ENCODE results near the gene TPRG1. TPM values are rescaled to one million over a fixed set of nuclear protein-coding genes. Genes with fewer than 3 reads are reported as not detected.
A peak's percentile ranks its signal among the peaks of the same experiment; 100 is the strongest.

TPRG1 gene
- total RNA-seq, 4 donors from 2014 or later = 1.3 to 3.0 (median 2.5) TPM

DNA sequence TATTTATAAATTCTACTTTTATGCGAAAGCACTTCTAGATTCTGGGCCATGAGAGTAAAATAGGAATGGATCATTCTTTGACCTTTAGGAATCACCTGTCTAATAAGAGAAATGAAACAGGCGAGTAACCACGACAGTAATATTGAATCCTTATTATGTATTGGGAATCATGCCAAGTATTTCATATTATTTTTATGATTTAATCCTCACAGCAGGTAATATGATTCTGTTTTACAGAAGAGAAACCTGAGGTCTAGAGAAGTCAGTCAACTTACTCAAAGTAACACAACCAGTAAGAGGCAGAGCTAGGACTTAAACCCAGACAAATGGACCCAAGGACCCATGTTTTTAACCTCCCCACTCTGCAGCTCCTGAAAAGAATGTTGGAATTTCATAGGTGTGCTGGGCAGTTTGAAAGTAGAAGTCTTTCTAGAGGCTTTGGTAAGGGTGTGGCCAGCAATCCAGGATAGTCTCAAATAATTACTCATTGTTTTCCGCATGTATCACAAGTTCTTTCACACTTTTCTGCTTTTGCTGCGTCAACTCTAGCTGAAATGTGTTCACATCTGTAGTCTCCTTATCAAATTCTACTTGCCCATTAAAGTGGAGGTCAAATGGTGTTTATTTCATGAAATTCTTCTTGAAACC is 181.7 kb downstream of the TPRG1 start:
- Histone ChIP-seq H3K4me1 (peaks cover 0 to 10% (median 0%) of the 10 kb centered on the region in 3 donors), H3K9me3 (no peaks in the 10 kb centered on the region), H3K4me3 (no peak overlapping the region), H3K36me3 (no peaks in the 10 kb centered on the region), H3K27ac (no peak overlapping the region), H3K27me3 (no peaks in the 10 kb centered on the region)
- ATAC-seq = no peak
- WGBS, 2 donors (ENCODE audit: low coverage in 1 of 2) = 87 to 88% methylated on average over 5 of the region's 5 CpGs
- no peak for TF ChIP-seq POLR2AphosphoS5 (IDR thresholded peaks at IDR 0.05)
- TF ChIP-seq EP300 (IDR thresholded peaks at IDR 0.05) = no peak
- no peak for TF ChIP-seq POLR2A (IDR thresholded peaks at IDR 0.05)
- TF ChIP-seq, protein P1, sequence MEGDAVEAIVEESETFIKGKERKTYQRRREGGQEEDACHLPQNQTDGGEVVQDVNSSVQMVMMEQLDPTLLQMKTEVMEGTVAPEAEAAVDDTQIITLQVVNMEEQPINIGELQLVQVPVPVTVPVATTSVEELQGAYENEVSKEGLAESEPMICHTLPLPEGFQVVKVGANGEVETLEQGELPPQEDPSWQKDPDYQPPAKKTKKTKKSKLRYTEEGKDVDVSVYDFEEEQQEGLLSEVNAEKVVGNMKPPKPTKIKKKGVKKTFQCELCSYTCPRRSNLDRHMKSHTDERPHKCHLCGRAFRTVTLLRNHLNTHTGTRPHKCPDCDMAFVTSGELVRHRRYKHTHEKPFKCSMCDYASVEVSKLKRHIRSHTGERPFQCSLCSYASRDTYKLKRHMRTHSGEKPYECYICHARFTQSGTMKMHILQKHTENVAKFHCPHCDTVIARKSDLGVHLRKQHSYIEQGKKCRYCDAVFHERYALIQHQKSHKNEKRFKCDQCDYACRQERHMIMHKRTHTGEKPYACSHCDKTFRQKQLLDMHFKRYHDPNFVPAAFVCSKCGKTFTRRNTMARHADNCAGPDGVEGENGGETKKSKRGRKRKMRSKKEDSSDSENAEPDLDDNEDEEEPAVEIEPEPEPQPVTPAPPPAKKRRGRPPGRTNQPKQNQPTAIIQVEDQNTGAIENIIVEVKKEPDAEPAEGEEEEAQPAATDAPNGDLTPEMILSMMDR (IDR thresholded peaks at IDR 0.05) = no peak

- Histone ChIP-seq H3K36me3 (no peaks in the 10 kb centered on the region), H3K4me3 (no peak overlapping the region), H3K9me3 (no peaks in the 10 kb centered on the region), H3K27me3 (no peaks in the 10 kb centered on the region), H3K27ac (no peak overlapping the region), H3K4me1 (peaks cover 0 to 10% (median 0%) of the 10 kb centered on the region in 3 donors)
- WGBS, 2 donors (ENCODE audit: low coverage in 1 of 2) = 74 to 79% methylated on average over 3 to 6 of the region's 6 CpGs
- no peak for TF ChIP-seq EP300 (IDR thresholded peaks at IDR 0.05)
- no peak for TF ChIP-seq POLR2A (IDR thresholded peaks at IDR 0.05)
- no peak for TF ChIP-seq POLR2AphosphoS5 (IDR thresholded peaks at IDR 0.05)
- TF ChIP-seq, protein P1 (IDR thresholded peaks at IDR 0.05) = no peak
- no peak for ATAC-seq
These were observed 182.5 kb downstream of the TPRG1 start for GRCh38 chr3:189353988-189354889.

GRCh38 chr3:189355115-189355480 is 183.3 kb downstream of the TPRG1 start:
- H3K36me3 ChIP-seq = no peaks in the 10 kb centered on the region
- 82 to 85% methylated on average over 2 of the region's 2 CpGs for WGBS, 2 donors (ENCODE audit: low coverage in 1 of 2)
- no peaks in the 10 kb centered on the region for H3K9me3 ChIP-seq
- ATAC-seq = no peak
- TF ChIP-seq EP300 (IDR thresholded peaks at IDR 0.05) (no peak), POLR2AphosphoS5 (IDR thresholded peaks at IDR 0.05) (no peak), POLR2A (IDR thresholded peaks at IDR 0.05) (no peak)
- TF ChIP-seq, protein P1 (IDR thresholded peaks at IDR 0.05) = no peak
- no peak overlapping the region for H3K27ac ChIP-seq
- no peak overlapping the region for H3K4me3 ChIP-seq
- peaks cover 0 to 10% (median 0%) of the 10 kb centered on the region in 3 donors for H3K4me1 ChIP-seq
- H3K27me3 ChIP-seq = no peaks in the 10 kb centered on the region

GRCh38 chr3:189355481-189356201 is 183.9 kb downstream of the TPRG1 start:
- Histone ChIP-seq H3K4me1 (peaks cover 0 to 10% (median 0%) of the 10 kb centered on the region in 3 donors), H3K36me3 (no peaks in the 10 kb centered on the region), H3K27ac (no peak overlapping the region), H3K9me3 (no peaks in the 10 kb centered on the region), H3K4me3 (no peak overlapping the region), H3K27me3 (no peaks in the 10 kb centered on the region)
- no peak for TF ChIP-seq POLR2AphosphoS5 (IDR thresholded peaks at IDR 0.05)
- TF ChIP-seq EP300 (IDR thresholded peaks at IDR 0.05) = no peak
- TF ChIP-seq, protein P1 (IDR thresholded peaks at IDR 0.05) = no peak
- TF ChIP-seq POLR2A (IDR thresholded peaks at IDR 0.05) = no peak
- peak; percentile 61 for ATAC-seq
- 65 to 67% methylated on average over 5 to 6 of the region's 6 CpGs for WGBS, 2 donors (ENCODE audit: low coverage in 1 of 2)

Data from gastroesophageal sphincter (tissue), 4 donors.